Ramos (cell line): ENCODE results near the gene RNF169.
"Not testable (repeated sequence)": the region's sequence is repeated elsewhere in the genome, so short reads cannot be mapped to it uniquely, and the experiment has no call there.

Source experiments
- in situ Hi-C: fragments of 300-500 bp; cut with MboI; formaldehyde crosslinking; loops from one replicate; pipeline ENCODE4 v1.14.3; 2022; ENCODE audit warnings: low sequenced_read_pairs; ENCODE audit not compliant: unreplicated experiment

The RNF169 gene

GRCh38 chr11:74816664-74817063 is 68.0 kb downstream of the RNF169 start:
- in situ Hi-C loops, result no loop called here

GRCh38 chr11:74818283-74818946 is 69.8 kb downstream of the RNF169 start:
- in situ Hi-C loops, result no loop called here

GRCh38 chr11:74819400-74819799 is 70.8 kb downstream of the RNF169 start:
- in situ Hi-C loops, result no loop called here

- in situ Hi-C loops, result no loop called here
Measured at GRCh38 chr11:74820763-74821162, 72.1 kb downstream of the RNF169 start.

- in situ Hi-C loops, result no loop called here
Measured at GRCh38 chr11:74822170-74822569, 73.5 kb downstream of the RNF169 start.

GRCh38 chr11:74824285-74824982 is 75.8 kb downstream of the RNF169 start:
- in situ Hi-C loops, result no loop called here

- in situ Hi-C loops, result not testable (repeated sequence)
Measured at GRCh38 chr11:74825596-74825995, 76.9 kb downstream of the RNF169 start.

GRCh38 chr11:74826901-74827300 is 78.3 kb downstream of the RNF169 start:
- in situ Hi-C loops, result no loop called here

- in situ Hi-C loops, result no loop called here
Measured at GRCh38 chr11:74837191-74837590, 88.5 kb downstream of the RNF169 start.

- in situ Hi-C loops, result no loop called here
Measured at GRCh38 chr11:74838188-74838587, 89.5 kb downstream of the RNF169 start.

GRCh38 chr11:74839446-74839845 is 90.8 kb downstream of the RNF169 start:
- in situ Hi-C loops, result no loop called here

GRCh38 chr11:74839971-74840370 is 91.3 kb downstream of the RNF169 start:
- in situ Hi-C loops, result no loop called here

- in situ Hi-C loops, result no loop called here
Measured at GRCh38 chr11:74840486-74840885, 91.8 kb downstream of the RNF169 start.

GRCh38 chr11:74842967-74843366 is 94.3 kb downstream of the RNF169 start:
- in situ Hi-C loops, result no loop called here

- in situ Hi-C loops, result no loop called here
Measured at GRCh38 chr11:74844072-74844471, 95.4 kb downstream of the RNF169 start.

GRCh38 chr11:74844865-74845264 is 96.2 kb downstream of the RNF169 start:
- in situ Hi-C loops, result no loop called here

GRCh38 chr11:74845978-74846517 is 97.4 kb downstream of the RNF169 start:
- in situ Hi-C loops, result no loop called here

- in situ Hi-C loops, result no loop called here
Measured at GRCh38 chr11:74846770-74847169, 98.1 kb downstream of the RNF169 start.

- in situ Hi-C loops, result no loop called here
Measured at GRCh38 chr11:74847395-74847794, 98.7 kb downstream of the RNF169 start.

- in situ Hi-C loops, result no loop called here
Measured at GRCh38 chr11:74847895-74848294, 99.2 kb downstream of the RNF169 start.

- in situ Hi-C loops, result no loop called here
Measured at GRCh38 chr11:74849525-74850391, 101.1 kb downstream of the RNF169 start.
